Hindlimb muscle (tissue), 1 donor: Measurements from ENCODE around the gene MLANA. TPM values are rescaled to one million over a fixed set of nuclear protein-coding genes. Genes with fewer than 3 reads are reported as not detected.

Experiments
- DNase-seq: peaks from one replicate; pipeline ENCODE4 v3.0.0-alpha.2; 2013
- polyA plus RNA-seq: library from polyadenylated mRNA; unstranded; fragments of 120-200 nt; gene quantifications from one replicate; pipeline ENCODE4 v1.2.1, GENCODE V29; 2013; ENCODE audit not compliant: insufficient read length

Gene MLANA
- polyA plus RNA-seq, 1 donor = 1.4 TPM

GRCh38 chr9:5908918-5909317 is 18.2 kb downstream of the MLANA start:
- DNase-seq = no peak

- no peak for DNase-seq
Measured at GRCh38 chr9:5909976-5910375, 19.3 kb downstream of the MLANA start.

GRCh38 chr9:5910413-5911057 is 19.8 kb downstream of the MLANA start:
- no peak for DNase-seq

- no peak for DNase-seq
Measured at GRCh38 chr9:5915438-5915837, 24.7 kb downstream of the MLANA start.

- DNase-seq = no peak
Measured at GRCh38 chr9:5917273-5917672, 26.6 kb downstream of the MLANA start.

GRCh38 chr9:5917888-5918287 is 27.2 kb downstream of the MLANA start:
- no peak for DNase-seq

- no peak for DNase-seq
Measured at GRCh38 chr9:5918460-5918859, 27.8 kb downstream of the MLANA start.

- no peak for DNase-seq
Measured at GRCh38 chr9:5920860-5921328, 30.2 kb downstream of the MLANA start.

GRCh38 chr9:5922192-5922591 is 31.5 kb downstream of the MLANA start:
- no peak for DNase-seq

GRCh38 chr9:5931657-5932056 is 41.0 kb downstream of the MLANA start:
- DNase-seq = no peak

- no peak for DNase-seq
Measured at GRCh38 chr9:5938449-5938848, 47.8 kb downstream of the MLANA start.

GRCh38 chr9:5939530-5939929 is 48.8 kb downstream of the MLANA start:
- DNase-seq = no peak

GRCh38 chr9:5941214-5941613 is 50.5 kb downstream of the MLANA start:
- no peak for DNase-seq

- DNase-seq = no peak
Measured at GRCh38 chr9:5945112-5945511, 54.4 kb downstream of the MLANA start.

- DNase-seq = no peak
Measured at GRCh38 chr9:5947912-5948311, 57.2 kb downstream of the MLANA start.

GRCh38 chr9:5949103-5949699 is 58.5 kb downstream of the MLANA start:
- DNase-seq = no peak

GRCh38 chr9:5950261-5950660 is 59.6 kb downstream of the MLANA start:
- DNase-seq = no peak

GRCh38 chr9:5951686-5952211 is 61.1 kb downstream of the MLANA start:
- no peak for DNase-seq

- no peak for DNase-seq
Measured at GRCh38 chr9:5953743-5954707, 63.3 kb downstream of the MLANA start.

- DNase-seq = no peak
Measured at GRCh38 chr9:5957166-5957565, 66.5 kb downstream of the MLANA start.

GRCh38 chr9:5958273-5958672 is 67.6 kb downstream of the MLANA start:
- DNase-seq = no peak
